Naive thymus-derived CD4-positive, alpha-beta T cell (primary cell): ENCODE measurements around the gene CLIC4. TPM values are rescaled to one million over a fixed set of nuclear protein-coding genes. Genes with fewer than 3 reads are reported as not detected.
A peak's percentile ranks its signal among the peaks of the same experiment; 100 is the strongest.
"Not testable (repeated sequence)": the region's sequence is repeated elsewhere in the genome, so short reads cannot be mapped to it uniquely, and the experiment has no call there.

ENCODE experiments used
- ATAC-seq: fragments of 150-1000 bp; cut with Tn5 transposase; 2 replicates; pipeline ENCODE4 v1.10.0; 2021; ENCODE audit warnings: mild to moderate bottlenecking, moderate library complexity
- CTCF ChIA-PET: fragments of 350-600 bp; sonication (Branson Sonifier 250); formaldehyde crosslinking; loops from one replicate; lab custom pipeline; 2021; ENCODE audit warnings: antibody characterized with exemption; lab: Charles Lee
- POLR2A ChIA-PET: fragments of 350-600 bp; sonication (Branson Sonifier 250); formaldehyde crosslinking; loops from one replicate; lab custom pipeline; 2021; ENCODE audit warnings: antibody characterized with exemption, inconsistent platforms; lab: Charles Lee
- DNase-seq, 9 donors: peaks; one replicate each; pipeline versions ENCODE4 v3.0.0 to v3.0.0-alpha.2; 2020 to 2022; ENCODE audit warnings: mixed read lengths in 1 of 9
- H3K27ac ChIP-seq: one replicate; pipeline ENCODE4 v1.7.0; 2013; ENCODE audit warnings: mild to moderate bottlenecking, low read depth, low read length, moderate library complexity
- H3K27me3 ChIP-seq, 2 donors: one replicate each; pipeline ENCODE4 v1.7.0; 2013; ENCODE audit warnings: low read length in 2 of 2, mild to moderate bottlenecking in 2 of 2, moderate library complexity in 2 of 2; ENCODE audit not compliant: control insufficient read depth in 2 of 2, insufficient read depth in 2 of 2
- H3K36me3 ChIP-seq, 3 experiments: 1 replicate in 2 of 3; 2 replicates in 1 of 3; pipeline ENCODE4 v1.7.0; 2013; ENCODE audit warnings: low read length in 3 of 3, mild to moderate bottlenecking in 3 of 3, moderate library complexity in 1 of 3; ENCODE audit not compliant: insufficient read depth in 3 of 3, control insufficient read depth in 2 of 3
- H3K4me1 ChIP-seq, 2 donors: one replicate each; pipeline ENCODE4 v1.7.0; 2013; ENCODE audit warnings: low read length in 2 of 2, mild to moderate bottlenecking in 2 of 2, moderate library complexity in 1 of 2; ENCODE audit not compliant: control insufficient read depth in 2 of 2, insufficient read depth in 2 of 2
- H3K4me3 ChIP-seq: 2 replicates; pipeline ENCODE4 v1.7.0; 2013; ENCODE audit warnings: mild to moderate bottlenecking, low read length
- H3K9me3 ChIP-seq, 3 experiments: 1 replicate in 2 of 3; 2 replicates in 1 of 3; pipeline ENCODE4 v1.7.0; 2013; ENCODE audit warnings: low read length in 3 of 3; ENCODE audit not compliant: control insufficient read depth in 2 of 3
- H3K27ac Mint-ChIP-seq, 9 donors: one replicate each; pipeline ENCODE4 v1.8.0; 2020 to 2022; ENCODE audit warnings: mixed read lengths in 9 of 9, mild to moderate bottlenecking in 8 of 9, moderate library complexity in 5 of 9, inconsistent platforms in 2 of 9
- H3K27me3 Mint-ChIP-seq, 5 donors: one replicate each; pipeline ENCODE4 v1.8.0; 2021 to 2022; ENCODE audit warnings: mixed read lengths in 5 of 5, mild to moderate bottlenecking in 1 of 5
- H3K36me3 Mint-ChIP-seq, 5 donors: one replicate each; pipeline ENCODE4 v1.8.0; 2020 to 2022; ENCODE audit warnings: mixed read lengths in 5 of 5, mild to moderate bottlenecking in 3 of 5, inconsistent platforms in 1 of 5
- H3K4me1 Mint-ChIP-seq, 7 donors: one replicate each; pipeline ENCODE4 v1.8.0; 2020 to 2022; ENCODE audit warnings: mixed read lengths in 7 of 7, mild to moderate bottlenecking in 3 of 7, inconsistent platforms in 1 of 7
- H3K4me3 Mint-ChIP-seq, 10 donors: one replicate each; pipeline ENCODE4 v1.8.0; 2020 to 2022; ENCODE audit warnings: mild to moderate bottlenecking in 10 of 10, mixed read lengths in 10 of 10, moderate library complexity in 6 of 10, inconsistent platforms in 2 of 10
- H3K9me3 Mint-ChIP-seq, 11 donors: one replicate each; pipeline ENCODE4 v1.8.0; 2020 to 2022; ENCODE audit warnings: mixed read lengths in 11 of 11, mild to moderate bottlenecking in 4 of 11, inconsistent platforms in 1 of 11, moderate library complexity in 1 of 11
- intact Hi-C, 2 donors: fragments of 100-400 bp; cut with micrococcal nuclease; formaldehyde crosslinking; loops; one replicate each; pipeline ENCODE4 v1.15.1; 2023
- polyA plus RNA-seq, 2 donors: library from polyadenylated mRNA; unstranded; fragments of 300-500 nt; fragmentation: Illumina TruSeq; gene quantifications; one replicate each; pipeline ENCODE4 v1.2.3, GENCODE V29; 2021
- total RNA-seq, 6 experiments: library from RNA in 5 of 6; stranded (reverse) in 5 of 6; gene quantifications; 1 replicate in 5 of 6; 2 replicates in 1 of 6; pipeline ENCODE4 v1.2.3 and lab custom pipeline; 2021 to 2026

The CLIC4 gene
- total and polyA plus RNA-seq, 7 experiments from 2014 or later: 0.54 to 16.8 (median 1.7) TPM

DNA sequence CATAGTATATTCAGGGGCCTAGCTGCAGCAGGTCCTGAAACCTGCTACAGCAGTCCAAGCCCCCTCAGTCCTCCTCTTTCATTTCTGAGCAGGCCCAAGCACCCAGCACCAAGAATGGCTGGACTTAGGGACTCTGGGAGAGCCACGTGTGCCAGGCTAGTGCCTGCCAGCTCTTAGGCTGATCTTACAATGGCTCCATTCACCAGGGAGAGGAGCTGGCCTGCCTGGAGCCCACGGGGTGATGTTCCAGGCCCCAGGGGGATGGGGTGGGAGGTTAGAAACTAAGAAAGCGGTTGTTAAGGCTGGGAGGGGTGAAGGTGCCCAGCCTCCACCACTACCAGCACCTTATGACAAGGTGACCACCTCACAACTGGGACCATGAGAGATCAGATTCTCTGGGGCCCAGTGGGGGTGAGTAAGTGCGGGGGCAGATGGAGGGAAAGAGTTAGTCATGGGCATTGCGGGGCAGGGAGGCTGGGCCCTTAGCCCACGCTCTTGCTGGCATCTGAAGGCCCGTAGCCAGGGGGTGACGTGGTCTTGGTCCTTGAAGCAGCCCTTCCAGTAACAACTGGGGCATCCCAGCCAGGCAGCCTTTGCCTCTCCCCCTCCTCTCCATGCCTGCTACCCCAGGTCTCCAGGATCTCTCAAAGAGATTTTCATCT lies 30.3 kb upstream of the CLIC4 start:
- CTCF ChIA-PET: interaction anchor here (0.9 kb wide), 1 partner anchor 26 kb away, joined by 3 read pairs; no protein-coding TSS in a partner anchor
- peaks cover 0 to 4% (median 0%) of the 10 kb centered on the region in 7 donors for H3K4me1 Mint-ChIP-seq

DNA sequence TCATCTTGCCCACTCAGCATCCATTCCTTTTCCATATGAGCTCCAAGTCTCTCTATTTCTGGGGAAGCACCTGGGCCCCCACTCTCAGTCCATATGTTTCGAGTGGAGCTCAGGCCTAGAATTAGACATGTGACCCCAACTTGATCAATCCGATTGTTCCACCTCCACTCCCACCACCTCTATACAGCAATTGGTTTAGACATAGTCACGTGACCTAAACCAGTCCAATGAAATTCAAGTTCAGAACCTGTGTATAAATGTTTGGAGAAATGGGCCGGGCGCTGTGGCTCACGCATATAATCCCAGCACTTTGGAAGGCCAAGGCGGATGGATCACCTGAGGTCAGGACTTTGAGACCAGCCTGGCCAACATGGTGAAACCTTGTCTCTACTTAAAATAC lies 29.6 kb upstream of the CLIC4 start:
- Mint-ChIP-seq H3K4me3 (no peak overlapping the region), H3K27ac (no peak overlapping the region)

More for the DNA sequence above, 30.3 kb upstream of the CLIC4 start:
- Mint-ChIP-seq H3K36me3 (no peaks in the 10 kb centered on the region), H3K4me3 (no peak overlapping the region), H3K27me3 (no peaks in the 10 kb centered on the region), H3K9me3 (no peaks in the 10 kb centered on the region), H3K27ac (no peak overlapping the region)
- Histone ChIP-seq H3K9me3 (no peaks in the 10 kb centered on the region), H3K4me3 (no peak overlapping the region), H3K27me3 (no peaks in the 10 kb centered on the region), H3K4me1 (no peaks in the 10 kb centered on the region), H3K27ac (no peak overlapping the region), H3K36me3 (no peaks in the 10 kb centered on the region)
- POLR2A ChIA-PET: no interaction called here
- DNase-seq: no peak
- no peak for ATAC-seq
- intact Hi-C loops: no loop called here

GRCh38 chr1:24717887-24718650 lies 27.2 kb upstream of the CLIC4 start:
- no peak for ATAC-seq
- Histone ChIP-seq H3K27ac (no peak overlapping the region), H3K4me1 (no peaks in the 10 kb centered on the region), H3K36me3 (no peaks in the 10 kb centered on the region), H3K4me3 (no peak overlapping the region), H3K27me3 (no peaks in the 10 kb centered on the region), H3K9me3 (no peaks in the 10 kb centered on the region)
- CTCF ChIA-PET: no interaction called here
- Mint-ChIP-seq H3K9me3 (peaks cover 0 to 4% (median 0%) of the 10 kb centered on the region in 11 donors), H3K4me3 (no peak overlapping the region), H3K27ac (peak overlapping the region in 1 of 9 donors; percentile 25), H3K36me3 (peaks cover 0 to 3% (median 0%) of the 10 kb centered on the region in 5 donors), H3K4me1 (peaks cover 0 to 10% (median 8%) of the 10 kb centered on the region in 7 donors), H3K27me3 (no peaks in the 10 kb centered on the region)
- no peak for DNase-seq
- intact Hi-C loops: no loop called here
- POLR2A ChIA-PET: interaction anchor here (0.6 kb wide), 1 partner anchor 7 kb away, joined by 3 read pairs; no protein-coding TSS in a partner anchor

More for the DNA sequence above, 29.6 kb upstream of the CLIC4 start:
- intact Hi-C loops: no loop called here
- Histone ChIP-seq H3K4me1 (no peaks in the 10 kb centered on the region), H3K9me3 (no peaks in the 10 kb centered on the region), H3K27ac (no peak overlapping the region), H3K4me3 (no peak overlapping the region), H3K36me3 (no peaks in the 10 kb centered on the region), H3K27me3 (no peaks in the 10 kb centered on the region)
- Mint-ChIP-seq H3K4me1 (no peaks in the 10 kb centered on the region), H3K9me3 (no peaks in the 10 kb centered on the region), H3K36me3 (no peaks in the 10 kb centered on the region), H3K27me3 (no peaks in the 10 kb centered on the region)
- ATAC-seq (no peak), DNase-seq (no peak)
- ChIA-PET CTCF (no interaction called here), POLR2A (no interaction called here)

GRCh38 chr1:24720152-24720551 lies 25.1 kb upstream of the CLIC4 start:
- ChIA-PET CTCF (no interaction called here), POLR2A (no interaction called here)
- H3K36me3 Mint-ChIP-seq: peaks cover 0 to 3% (median 0%) of the 10 kb centered on the region in 5 donors
- no peaks in the 10 kb centered on the region for H3K9me3 ChIP-seq
- H3K27me3 ChIP-seq: no peaks in the 10 kb centered on the region
- no peaks in the 10 kb centered on the region for H3K4me1 ChIP-seq
- no peak for ATAC-seq
- no peak overlapping the region for H3K27ac ChIP-seq
- no peaks in the 10 kb centered on the region for H3K36me3 ChIP-seq
- no peak overlapping the region for H3K4me3 ChIP-seq
- H3K27ac Mint-ChIP-seq: no peak overlapping the region
- H3K27me3 Mint-ChIP-seq: no peaks in the 10 kb centered on the region
- intact Hi-C loops: no loop called here
- H3K4me1 Mint-ChIP-seq: peaks cover 0 to 10% (median 8%) of the 10 kb centered on the region in 7 donors
- no peak overlapping the region for H3K4me3 Mint-ChIP-seq
- no peak for DNase-seq
- H3K9me3 Mint-ChIP-seq: peaks cover 0 to 4% (median 0%) of the 10 kb centered on the region in 11 donors

GRCh38 chr1:24721533-24721932 lies 23.7 kb upstream of the CLIC4 start:
- ChIA-PET CTCF (no interaction called here), POLR2A (no interaction called here)
- no peaks in the 10 kb centered on the region for H3K4me1 ChIP-seq
- H3K4me1 Mint-ChIP-seq: peaks cover 0 to 10% (median 8%) of the 10 kb centered on the region in 7 donors
- H3K4me3 ChIP-seq: no peak overlapping the region
- peaks cover 0 to 4% (median 0%) of the 10 kb centered on the region in 11 donors for H3K9me3 Mint-ChIP-seq
- H3K4me3 Mint-ChIP-seq: peak overlapping the region in 1 of 10 donors; percentile 89
- no peaks in the 10 kb centered on the region for H3K36me3 ChIP-seq
- H3K36me3 Mint-ChIP-seq: peaks cover 0 to 3% (median 0%) of the 10 kb centered on the region in 5 donors
- ATAC-seq: no peak
- intact Hi-C loops: no loop called here
- no peak overlapping the region for H3K27ac Mint-ChIP-seq
- H3K27ac ChIP-seq: no peak overlapping the region
- H3K27me3 Mint-ChIP-seq: no peaks in the 10 kb centered on the region
- no peaks in the 10 kb centered on the region for H3K9me3 ChIP-seq
- no peaks in the 10 kb centered on the region for H3K27me3 ChIP-seq
- no peak for DNase-seq

GRCh38 chr1:24722073-24723035 lies 22.9 kb upstream of the CLIC4 start:
- H3K9me3 ChIP-seq, ATAC-seq, H3K27me3 ChIP-seq, H3K9me3 Mint-ChIP-seq, H3K27ac ChIP-seq, H3K36me3 ChIP-seq, POLR2A ChIA-PET, H3K4me1 ChIP-seq, H3K27me3 Mint-ChIP-seq, H3K36me3 Mint-ChIP-seq: not testable (repeated sequence)
- DNase-seq: peak in 5 of 9 donors; percentile 19 to 32 (median 22)
- intact Hi-C loops: loop anchor here (1.0 to 2.0 kb wide), 2 partner anchors 22 to 23 kb away; partner anchors contain the start of gene CLIC4 (in 2 of the 2)
- Mint-ChIP-seq H3K4me1 (peaks cover 0 to 14% (median 8%) of the 10 kb centered on the region in 7 donors), H3K27ac (peak overlapping the region; percentile 27 to 77 (median 51)), H3K4me3 (peak overlapping the region; percentile 73 to 89 (median 88))
- CTCF ChIA-PET: interaction anchor here (0.6 to 1.1 kb wide), 3 partner anchors 20 to 156 kb away, joined by 3 read pairs; no protein-coding TSS in a partner anchor
- H3K4me3 ChIP-seq: peak overlapping the region; percentile 62
